HAP-1 (cell line): ENCODE data around the gene TUT1.
A peak's percentile ranks its signal among the peaks of the same experiment; 100 is the strongest.
"Not testable (repeated sequence)": the region's sequence is repeated elsewhere in the genome, so short reads cannot be mapped to it uniquely, and the experiment has no call there.

ENCODE experiments used
- DNase-seq, 2 experiments: peaks; one replicate each; pipeline ENCODE4 v3.0.0-alpha.2; 2016 to 2020; ENCODE audit warnings: low spot score in 2 of 2
- H3K27me3 ChIP-seq: fragments of 250-450 bp; sonication (Bioruptor Pico); 2 replicates; pipeline ENCODE4 v1.5.1; 2020; ENCODE audit warnings: low read depth, mild to moderate bottlenecking, moderate library complexity
- H3K36me3 ChIP-seq: fragments of 250-450 bp; sonication (Bioruptor Pico); replicated peaks from 2 replicates; pipeline ENCODE4 v1.5.1; 2020; ENCODE audit warnings: mild to moderate bottlenecking
- H3K4me1 ChIP-seq: fragments of 250-450 bp; sonication (Bioruptor Pico); 2 replicates; pipeline ENCODE4 v1.5.1; 2020; ENCODE audit warnings: mild to moderate bottlenecking
- H3K4me3 ChIP-seq: fragments of 250-450 bp; sonication (Bioruptor Pico); 2 replicates; pipeline ENCODE4 v1.5.1; 2020; ENCODE audit warnings: mild to moderate bottlenecking, moderate library complexity
- H3K9me3 ChIP-seq: fragments of 250-450 bp; sonication (Bioruptor Pico); 2 replicates; pipeline ENCODE4 v1.5.1; 2020; ENCODE audit warnings: mild to moderate bottlenecking, moderate library complexity
- in situ Hi-C: fragments of 300-500 bp; cut with MboI; formaldehyde crosslinking; loops from 3 replicates; pipeline ENCODE4 v1.14.3; 2020; ENCODE audit warnings: low sequenced_read_pairs, inconsistent platforms, mixed read lengths

Gene TUT1, protein sequence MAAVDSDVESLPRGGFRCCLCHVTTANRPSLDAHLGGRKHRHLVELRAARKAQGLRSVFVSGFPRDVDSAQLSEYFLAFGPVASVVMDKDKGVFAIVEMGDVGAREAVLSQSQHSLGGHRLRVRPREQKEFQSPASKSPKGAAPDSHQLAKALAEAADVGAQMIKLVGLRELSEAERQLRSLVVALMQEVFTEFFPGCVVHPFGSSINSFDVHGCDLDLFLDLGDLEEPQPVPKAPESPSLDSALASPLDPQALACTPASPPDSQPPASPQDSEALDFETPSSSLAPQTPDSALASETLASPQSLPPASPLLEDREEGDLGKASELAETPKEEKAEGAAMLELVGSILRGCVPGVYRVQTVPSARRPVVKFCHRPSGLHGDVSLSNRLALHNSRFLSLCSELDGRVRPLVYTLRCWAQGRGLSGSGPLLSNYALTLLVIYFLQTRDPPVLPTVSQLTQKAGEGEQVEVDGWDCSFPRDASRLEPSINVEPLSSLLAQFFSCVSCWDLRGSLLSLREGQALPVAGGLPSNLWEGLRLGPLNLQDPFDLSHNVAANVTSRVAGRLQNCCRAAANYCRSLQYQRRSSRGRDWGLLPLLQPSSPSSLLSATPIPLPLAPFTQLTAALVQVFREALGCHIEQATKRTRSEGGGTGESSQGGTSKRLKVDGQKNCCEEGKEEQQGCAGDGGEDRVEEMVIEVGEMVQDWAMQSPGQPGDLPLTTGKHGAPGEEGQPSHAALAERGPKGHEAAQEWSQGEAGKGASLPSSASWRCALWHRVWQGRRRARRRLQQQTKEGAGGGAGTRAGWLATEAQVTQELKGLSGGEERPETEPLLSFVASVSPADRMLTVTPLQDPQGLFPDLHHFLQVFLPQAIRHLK

DNA sequence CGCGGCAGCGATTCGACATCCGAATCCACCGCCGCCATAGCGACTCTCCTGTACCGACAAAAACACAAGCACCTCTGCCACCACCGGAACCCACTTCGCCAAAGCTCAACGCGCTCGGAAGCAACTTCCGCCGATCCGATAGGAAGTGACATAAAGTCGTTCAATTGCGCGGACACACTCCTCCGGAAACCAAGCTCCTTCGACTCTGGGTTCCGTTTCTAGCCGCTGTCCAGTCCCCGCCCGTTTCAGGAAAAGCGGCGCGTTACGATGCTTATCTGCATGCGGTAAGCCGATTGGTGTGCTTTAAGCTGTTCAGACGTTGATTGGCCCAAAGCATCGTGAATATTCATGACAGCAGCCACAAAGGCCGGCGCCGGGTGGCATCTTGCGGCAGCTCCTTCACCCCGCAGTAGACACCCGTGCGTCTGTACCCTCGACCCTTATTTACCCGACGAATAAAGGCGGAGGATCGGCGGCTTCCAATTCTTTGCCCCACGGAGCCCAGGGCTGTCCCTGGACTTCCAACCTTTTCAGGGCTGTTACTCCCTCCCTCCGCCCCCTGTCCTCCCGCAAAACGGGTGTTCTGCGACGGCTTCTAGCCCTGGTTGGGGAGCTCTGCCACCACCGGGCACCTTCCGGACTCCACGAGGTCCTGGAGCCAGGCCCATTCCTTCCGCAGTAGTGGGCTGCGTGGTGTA lies at the start of gene TUT1:
TSS of gene TUT1 (minus strand) at position 76 of the 698 bp plus-strand sequence. CDS start at position 38, 38 bp downstream.
- peaks cover 4% of the 10 kb centered on the region for H3K4me1 ChIP-seq
- in situ Hi-C loops = no loop called here
- H3K27me3 ChIP-seq = no peaks in the 10 kb centered on the region
- H3K36me3 ChIP-seq = peaks cover 60% of the 10 kb centered on the region
- peak within 1 kb of the TSS; percentile 90 for H3K4me3 ChIP-seq
- DNase-seq = peak; percentile 96 to 98
- H3K9me3 ChIP-seq = no peaks in the 10 kb centered on the region

DNA sequence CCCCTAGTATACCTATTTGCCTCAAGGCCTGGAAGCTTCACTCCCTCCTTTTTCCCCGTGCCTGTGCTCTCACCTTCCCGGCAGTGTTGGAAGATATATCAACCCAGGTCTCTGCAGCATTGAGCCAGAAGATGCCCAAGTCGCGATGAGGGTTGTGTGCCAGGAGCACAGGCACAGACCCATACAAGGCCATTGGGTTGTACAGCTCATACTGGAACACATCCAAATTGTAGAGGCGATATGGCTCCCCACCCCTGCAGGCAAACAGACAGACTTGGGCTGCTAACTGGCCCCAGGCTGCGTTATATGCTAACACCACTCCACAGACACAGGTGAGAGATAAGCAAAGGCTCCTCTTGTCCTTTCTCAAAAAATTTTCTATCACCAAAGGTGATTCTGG lies 41.2 kb upstream of the TUT1 start:
- in situ Hi-C loops = no loop called here
- DNase-seq = no peak
- Histone ChIP-seq H3K36me3 (peaks cover 98% of the 10 kb centered on the region), H3K9me3 (no peaks in the 10 kb centered on the region), H3K4me1 (no peaks in the 10 kb centered on the region), H3K4me3 (no peak overlapping the region), H3K27me3 (no peaks in the 10 kb centered on the region)

DNA sequence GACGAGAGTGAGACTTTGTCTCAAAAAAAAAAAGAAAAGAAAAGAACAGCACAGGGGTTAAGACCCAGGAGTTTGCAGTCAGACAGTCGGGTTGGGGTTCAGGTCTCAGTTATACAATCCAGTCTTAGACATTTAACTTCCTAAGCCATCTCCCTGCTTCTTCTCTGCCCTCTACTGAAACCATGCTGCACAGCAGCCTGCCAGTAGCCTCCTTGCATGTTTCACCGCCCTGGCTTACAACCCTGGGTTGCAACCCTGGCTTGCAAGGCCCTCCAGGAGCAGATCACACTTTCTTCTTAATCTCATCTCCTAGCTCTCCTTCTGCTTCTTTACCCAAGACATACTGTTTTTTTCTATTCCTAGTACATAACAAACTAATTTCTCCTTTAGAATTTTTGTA lies 36.4 kb upstream of the TUT1 start:
- no peak for DNase-seq
- H3K4me1 ChIP-seq = no peaks in the 10 kb centered on the region
- H3K27me3 ChIP-seq = no peaks in the 10 kb centered on the region
- no peak overlapping the region for H3K4me3 ChIP-seq
- in situ Hi-C loops = no loop called here
- peaks cover 80% of the 10 kb centered on the region for H3K36me3 ChIP-seq
- H3K9me3 ChIP-seq = no peaks in the 10 kb centered on the region

DNA sequence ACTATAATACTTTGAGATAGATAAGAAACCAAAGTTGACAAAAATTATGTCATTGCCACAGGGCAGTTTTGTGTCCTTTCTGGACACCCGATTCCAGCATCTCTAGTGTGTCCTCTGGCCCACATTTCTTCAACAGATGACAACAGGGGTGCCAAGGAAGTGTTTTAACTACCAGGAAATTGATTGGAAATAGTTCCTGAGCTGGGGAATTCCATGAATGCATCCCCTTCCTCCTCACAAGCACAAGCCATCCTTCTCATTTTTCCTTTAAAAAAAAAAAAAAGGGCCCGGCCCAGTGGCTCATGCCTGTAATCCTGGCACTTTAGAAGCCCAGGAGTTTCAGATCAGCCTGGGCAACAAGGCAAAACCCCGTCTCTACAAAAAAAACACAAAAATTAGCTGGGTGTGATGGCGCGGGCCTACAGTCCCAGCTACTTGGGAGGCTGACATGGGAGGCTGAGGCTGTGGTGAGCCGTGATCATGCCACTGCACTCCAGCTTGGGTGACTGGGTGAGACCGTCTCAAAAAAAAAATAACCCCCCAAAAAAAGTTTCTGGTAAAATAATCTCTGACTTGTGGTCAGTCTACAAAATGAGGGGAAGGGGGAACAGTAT lies 31.3 kb upstream of the TUT1 start:
- in situ Hi-C loops = no loop called here
- Histone ChIP-seq H3K9me3 (peaks cover 3% of the 10 kb centered on the region; the same call in 1 of the 2 replicates), H3K4me1 (peaks cover 9% of the 10 kb centered on the region), H3K27me3 (no peaks in the 10 kb centered on the region), H3K36me3 (peaks cover 38% of the 10 kb centered on the region), H3K4me3 (peak overlapping the region; percentile 79)
- no peak for DNase-seq

DNA sequence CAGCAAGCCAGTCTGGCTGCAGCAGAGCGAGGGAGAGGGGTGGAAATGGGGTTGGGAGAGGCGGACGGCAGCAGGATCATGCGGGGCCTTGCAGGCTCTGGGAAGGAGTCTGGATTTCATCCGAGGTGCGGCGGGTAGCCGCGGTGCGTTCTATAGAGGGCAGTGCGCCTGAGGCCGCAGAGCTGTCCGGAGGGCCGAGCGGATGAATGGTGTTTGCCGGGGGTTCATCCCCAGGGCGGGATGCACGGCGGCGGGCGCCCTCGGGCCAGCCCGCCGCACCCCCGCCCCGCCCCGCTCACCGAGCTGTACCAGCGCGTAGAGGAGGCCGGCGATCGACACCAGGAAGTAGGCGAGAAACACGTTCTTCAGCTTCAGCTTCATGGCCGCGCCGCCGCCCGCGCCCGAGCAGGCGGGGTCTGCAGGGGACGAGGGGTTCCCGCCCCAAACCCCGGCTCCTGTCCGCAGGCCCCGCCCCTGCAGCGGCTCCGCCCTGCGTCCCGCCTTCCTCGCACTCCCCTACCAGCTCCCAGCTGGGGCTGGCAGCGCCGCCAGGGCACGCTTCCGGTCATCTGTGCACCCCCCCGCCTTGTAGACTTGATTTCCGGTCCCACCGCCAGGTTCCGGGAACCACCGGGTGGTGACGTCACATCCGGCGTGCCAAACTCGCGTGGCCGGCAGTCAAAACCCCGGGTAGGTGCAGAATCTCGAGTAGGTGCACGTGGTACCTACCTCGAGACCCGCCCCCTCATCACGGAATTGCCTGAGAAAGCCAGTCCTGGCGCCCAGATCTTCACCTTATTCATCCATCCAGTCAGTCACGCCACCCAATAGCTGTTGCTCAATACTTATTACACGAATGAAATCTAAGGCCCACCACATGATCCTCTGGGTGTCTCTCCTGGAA lies 30.5 kb upstream of the TUT1 start, which contains the start of gene B3GAT3:
TSS of gene B3GAT3 (minus strand) at position 420 of the 904 bp plus-strand sequence. CDS start at position 381, 39 bp downstream.
- in situ Hi-C loops = no loop called here
- peak; percentile 96 to 99 for DNase-seq
- no peaks in the 10 kb centered on the region for H3K27me3 ChIP-seq
- H3K4me1 ChIP-seq = peaks cover 9% of the 10 kb centered on the region
- peaks cover 3% of the 10 kb centered on the region; the same call in 1 of the 2 replicates for H3K9me3 ChIP-seq
- H3K36me3 ChIP-seq = peaks cover 35% of the 10 kb centered on the region
- H3K4me3 ChIP-seq = peak within 1 kb of the TSS; percentile 79

DNA sequence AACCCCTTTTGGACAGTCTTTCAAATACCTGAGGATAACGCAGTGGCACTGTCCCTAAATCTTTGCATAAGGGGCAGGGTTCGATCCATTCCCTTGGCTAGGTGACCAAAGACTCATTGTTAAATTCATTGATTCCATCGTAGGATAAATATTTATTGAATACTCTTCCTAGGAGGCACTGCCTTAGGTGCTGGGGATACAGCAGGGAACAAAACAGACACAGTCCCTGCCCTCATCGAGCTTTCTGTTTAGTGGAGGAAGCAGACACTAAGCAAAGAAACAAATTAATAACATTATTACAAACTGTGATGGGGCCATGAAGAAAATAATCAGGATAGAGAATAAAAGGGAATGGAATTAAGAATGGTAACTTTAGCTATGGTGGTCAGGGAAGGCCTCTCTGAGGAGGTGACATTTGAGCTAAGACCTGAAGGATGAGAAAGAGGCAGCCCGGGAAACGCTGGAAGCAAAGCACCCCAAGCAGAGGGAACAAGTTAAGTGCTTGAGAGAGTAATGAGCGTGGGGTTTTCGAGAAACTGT lies 29.8 kb upstream of the TUT1 start:
- DNase-seq = no peak
- Histone ChIP-seq H3K36me3 (peaks cover 34% of the 10 kb centered on the region), H3K4me1 (peaks cover 9% of the 10 kb centered on the region), H3K27me3 (no peaks in the 10 kb centered on the region), H3K4me3 (peak overlapping the region; percentile 79), H3K9me3 (peaks cover 3% of the 10 kb centered on the region; the same call in 1 of the 2 replicates)
- in situ Hi-C loops = no loop called here

DNA sequence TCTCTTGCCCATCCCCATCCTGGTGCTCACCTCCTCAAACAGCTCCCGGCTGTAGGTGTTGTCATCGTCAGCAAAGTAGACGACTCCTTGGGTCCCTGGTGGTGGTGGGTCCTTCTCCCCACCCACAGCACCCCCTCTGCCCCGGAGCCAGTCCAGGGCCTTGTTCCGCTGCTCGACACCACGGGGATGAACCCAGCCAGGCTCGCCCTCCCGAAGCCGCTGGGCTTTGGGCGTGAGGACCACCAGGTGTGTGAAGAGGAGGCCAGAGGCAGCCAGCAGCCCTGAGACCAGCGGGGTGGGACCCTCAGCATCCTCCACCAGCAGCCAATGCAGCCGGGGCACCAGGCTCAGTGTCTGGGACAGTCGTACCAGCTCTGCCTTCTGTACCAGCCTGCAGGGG lies 25.6 kb upstream of the TUT1 start:
- in situ Hi-C loops, H3K4me1 ChIP-seq, DNase-seq, H3K27me3 ChIP-seq, H3K4me3 ChIP-seq, H3K9me3 ChIP-seq: not testable (repeated sequence)
- peaks cover 23% of the 10 kb centered on the region for H3K36me3 ChIP-seq

DNA sequence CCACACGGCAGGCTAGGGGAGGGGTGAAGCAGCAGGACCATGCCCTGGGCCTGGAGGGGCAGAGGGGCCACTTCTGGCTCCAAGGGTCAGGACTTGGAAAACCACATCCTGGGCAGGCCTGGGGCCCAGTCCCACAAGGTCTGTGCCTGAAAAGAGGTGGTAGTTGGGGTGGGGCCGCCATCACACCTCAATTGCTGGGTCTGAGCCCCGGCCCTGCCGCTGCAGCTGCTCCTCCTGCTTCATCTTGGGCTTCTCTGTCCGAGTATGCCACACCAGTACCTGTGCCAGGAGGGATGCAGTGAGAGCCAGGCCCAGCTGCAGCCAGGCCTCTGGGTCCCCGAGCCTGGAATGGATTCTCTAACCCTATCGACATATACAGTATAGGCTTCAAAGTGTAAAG lies 24.2 kb upstream of the TUT1 start:
- H3K27me3 ChIP-seq = no peaks in the 10 kb centered on the region
- H3K9me3 ChIP-seq = no peaks in the 10 kb centered on the region
- H3K36me3 ChIP-seq = peaks cover 16% of the 10 kb centered on the region
- no peak for DNase-seq
- H3K4me1 ChIP-seq = peaks cover 6% of the 10 kb centered on the region
- H3K4me3 ChIP-seq = no peak overlapping the region
- in situ Hi-C loops = no loop called here

DNA sequence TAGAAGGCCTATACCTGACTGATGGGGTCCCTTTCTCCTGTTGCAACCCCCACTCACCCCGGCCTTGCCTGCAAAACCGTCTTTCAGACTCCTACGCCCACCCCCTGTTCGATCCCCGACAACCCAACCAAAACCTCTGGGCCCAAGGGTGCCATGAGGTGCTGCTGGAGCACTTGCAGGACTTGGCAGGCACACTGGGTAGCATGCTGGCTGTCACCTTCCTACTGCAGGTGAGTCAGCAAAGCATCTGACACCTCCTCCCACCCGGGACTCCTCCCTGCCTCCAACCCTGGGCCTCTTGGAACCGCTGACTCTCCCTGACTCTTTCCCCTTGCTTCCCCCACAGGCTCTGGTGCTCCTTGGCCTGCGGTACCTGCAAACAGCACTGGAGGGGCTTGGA lies 23.0 kb upstream of the TUT1 start:
- DNase-seq = no peak
- peaks cover 27% of the 10 kb centered on the region for H3K36me3 ChIP-seq
- H3K27me3 ChIP-seq = no peaks in the 10 kb centered on the region
- in situ Hi-C loops = no loop called here
- no peak overlapping the region for H3K4me3 ChIP-seq
- peaks cover 6% of the 10 kb centered on the region for H3K4me1 ChIP-seq
- no peaks in the 10 kb centered on the region for H3K9me3 ChIP-seq

DNA sequence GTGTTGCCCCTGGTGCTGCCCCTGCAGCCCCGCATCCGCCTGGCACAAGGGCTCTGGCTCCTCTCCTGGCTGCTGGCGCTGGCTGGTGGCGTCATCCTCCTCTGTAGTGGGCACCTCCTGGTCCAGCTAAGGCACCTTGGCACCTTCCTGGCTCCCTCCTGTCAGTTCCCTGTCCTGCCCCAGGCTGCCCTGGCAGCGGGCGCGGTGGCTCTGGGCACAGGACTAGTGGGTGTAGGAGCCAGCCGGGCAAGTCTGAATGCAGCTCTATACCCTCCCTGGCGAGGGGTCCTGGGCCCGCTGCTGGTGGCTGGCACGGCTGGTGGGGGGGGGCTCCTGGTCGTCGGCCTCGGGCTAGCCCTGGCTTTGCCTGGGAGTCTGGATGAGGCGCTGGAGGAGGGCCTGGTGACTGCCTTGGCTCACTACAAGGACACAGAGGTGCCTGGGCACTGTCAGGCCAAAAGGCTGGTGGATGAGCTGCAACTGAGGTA lies 22.0 kb upstream of the TUT1 start:
- Histone ChIP-seq H3K36me3 (peaks cover 31% of the 10 kb centered on the region), H3K4me3 (peak overlapping the region; percentile 50), H3K9me3 (no peaks in the 10 kb centered on the region), H3K4me1 (peaks cover 6% of the 10 kb centered on the region), H3K27me3 (no peaks in the 10 kb centered on the region)
- in situ Hi-C loops = no loop called here
- DNase-seq = no peak

DNA sequence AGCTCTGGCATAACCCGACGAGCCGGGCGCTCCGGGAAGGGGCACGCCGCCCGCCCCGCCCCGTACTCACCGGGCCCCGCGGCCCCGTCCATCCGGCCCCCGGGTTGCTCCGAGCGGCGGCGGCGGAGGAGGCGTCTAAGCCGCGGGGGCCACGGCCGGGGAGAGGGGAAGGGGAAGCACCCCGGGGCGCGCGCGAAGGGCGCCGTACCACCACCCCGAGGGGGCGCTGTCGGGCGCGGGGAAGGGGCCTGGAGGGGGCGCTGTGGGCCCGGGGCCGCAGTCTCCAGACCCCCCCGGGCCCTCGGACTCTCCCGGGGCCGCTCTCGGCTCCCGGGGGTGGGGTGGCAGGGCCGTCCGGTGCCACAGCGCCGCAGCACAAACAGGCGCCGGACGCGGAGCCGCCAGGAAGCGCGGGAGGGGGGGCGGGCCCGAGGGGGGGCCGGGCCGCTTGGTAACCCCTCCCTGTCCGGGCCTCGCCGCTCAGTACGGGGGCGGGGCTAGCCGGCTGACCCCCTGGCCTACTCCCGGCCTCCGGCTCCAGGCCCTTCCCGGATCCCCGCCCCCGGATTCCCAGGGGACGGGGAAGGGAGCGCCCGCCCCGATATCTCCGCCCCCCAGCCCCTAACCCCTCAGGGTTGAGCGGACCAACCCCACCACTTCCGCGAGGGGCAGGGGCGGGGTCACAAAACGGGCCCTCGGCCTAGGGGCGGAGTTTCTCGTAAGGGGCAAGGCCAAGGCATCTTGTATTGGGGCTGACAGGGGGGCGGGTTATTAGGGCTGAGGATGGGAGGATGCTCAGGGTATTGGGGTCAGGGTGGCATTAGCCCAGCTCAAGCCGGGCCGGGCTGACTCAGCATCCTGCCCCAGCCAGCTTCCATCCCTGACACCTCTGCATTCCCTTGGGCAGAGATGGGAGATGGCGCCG lies 21.3 kb upstream of the TUT1 start, which contains the start of the genes EML3 and ROM1:
TSS of gene EML3 (minus strand) at position 410 of the 925 bp plus-strand sequence. CDS start at position 92, 318 bp downstream.
TSS of gene ROM1 (plus strand) at position 892 of the 925 bp plus-strand sequence. CDS start at position 917, 25 bp downstream.
- H3K9me3 ChIP-seq = no peaks in the 10 kb centered on the region
- peak; percentile 85 to 95 for DNase-seq
- H3K4me3 ChIP-seq = peak within 1 kb of the TSS; percentile 50
- no peaks in the 10 kb centered on the region for H3K27me3 ChIP-seq
- in situ Hi-C loops = no loop called here
- H3K36me3 ChIP-seq = peaks cover 36% of the 10 kb centered on the region
- H3K4me1 ChIP-seq = peaks cover 6% of the 10 kb centered on the region
